Hippocampal formation (tissue), 2 donors: ENCODE measurements around the gene FOXO3.

Source experiments
- DNase-seq, 2 donors: peaks; one replicate each; lab custom pipeline; 2025; lab: John Stamatoyannopoulos, UW

FOXO3 gene

GRCh38 chr6:108712946-108713345 is 152.2 kb downstream of the FOXO3 start:
- no peak for DNase-seq

DNA sequence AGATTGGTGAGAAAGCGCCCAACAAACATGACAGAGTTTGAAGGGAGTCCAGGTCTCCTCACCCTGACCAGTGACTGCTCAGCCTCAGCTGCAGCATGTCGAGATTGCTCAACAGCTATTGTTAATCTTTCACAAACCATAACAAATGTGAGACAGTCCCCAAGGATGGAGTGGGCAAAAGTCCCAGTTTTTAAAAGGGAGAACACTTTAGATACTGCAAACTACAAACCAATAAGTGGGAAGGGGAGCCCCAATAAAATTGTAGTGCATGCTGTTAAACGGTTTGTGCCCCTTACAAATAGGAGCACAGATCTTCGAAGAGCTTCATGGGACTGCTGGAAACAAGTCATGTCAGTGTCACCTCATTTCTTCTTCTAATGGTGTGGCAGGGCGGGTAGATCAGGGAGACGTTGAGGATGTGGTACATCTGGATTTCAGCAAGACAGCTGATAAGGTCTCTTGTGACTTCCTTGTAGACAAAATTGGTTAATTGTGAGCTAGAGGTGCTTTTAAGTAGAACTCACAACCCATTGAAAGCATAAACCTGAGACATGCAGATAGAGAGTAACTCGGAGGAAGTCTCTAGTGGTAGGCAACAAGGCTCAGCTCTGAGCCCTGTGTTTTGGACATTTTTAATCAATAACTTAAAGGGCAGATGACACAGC is 153.5 kb downstream of the FOXO3 start:
- DNase-seq, result no peak

- DNase-seq, result no peak
Measured at GRCh38 chr6:108714766-108715414, 154.2 kb downstream of the FOXO3 start.

GRCh38 chr6:108715832-108716231 is 155.1 kb downstream of the FOXO3 start:
- no peak for DNase-seq

DNA sequence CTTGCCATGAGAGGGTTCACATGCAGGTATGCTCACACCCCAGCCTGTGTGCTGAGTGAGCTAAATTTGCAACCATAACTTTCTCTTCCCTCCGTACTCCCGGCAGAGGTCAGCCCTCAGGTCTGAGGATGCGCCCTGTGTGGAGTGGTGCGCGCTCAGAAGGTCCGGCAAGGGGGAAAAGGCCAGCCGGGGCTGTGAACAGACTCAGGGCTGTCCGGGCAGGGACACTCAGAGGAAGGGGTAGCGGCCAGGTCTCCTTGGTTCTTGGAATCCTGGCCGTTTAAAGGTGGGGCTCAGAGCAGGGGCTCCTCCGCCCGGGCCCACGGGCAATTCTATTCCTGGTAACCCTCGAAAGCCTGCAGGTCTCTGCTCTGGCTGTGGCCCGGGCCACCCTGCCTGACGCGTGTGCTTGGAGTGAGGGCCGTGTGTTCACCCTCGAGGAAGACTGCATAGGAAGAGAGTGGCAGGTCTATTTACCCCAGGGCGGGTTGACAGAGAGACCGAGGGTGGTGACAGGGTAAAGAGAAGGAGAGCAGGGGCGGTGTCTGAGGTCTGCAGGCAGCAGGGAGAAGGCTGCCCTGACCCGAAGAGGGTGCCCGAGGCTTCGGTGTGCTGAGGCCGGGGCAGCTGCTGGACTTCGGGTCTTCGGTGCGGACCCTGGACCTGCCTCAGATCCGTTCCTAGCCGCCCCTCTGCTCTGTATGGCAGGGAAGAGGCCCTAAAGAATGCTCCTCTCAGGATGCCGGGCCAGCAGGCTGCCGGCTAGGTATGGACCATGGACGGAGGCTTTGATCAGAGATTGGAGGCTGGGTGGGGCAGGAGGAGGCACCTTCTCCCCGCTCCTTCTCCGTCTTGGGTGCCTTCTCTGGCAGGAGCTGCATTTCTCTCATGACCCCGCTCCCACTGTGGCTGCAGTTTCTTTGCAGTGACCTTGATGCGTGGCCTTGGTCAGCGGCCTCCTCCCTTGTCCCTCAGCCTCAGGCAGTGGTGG is 156.4 kb downstream of the FOXO3 start:
- no peak for DNase-seq

GRCh38 chr6:108719477-108719876 is 158.8 kb downstream of the FOXO3 start:
- DNase-seq, result no peak

DNA sequence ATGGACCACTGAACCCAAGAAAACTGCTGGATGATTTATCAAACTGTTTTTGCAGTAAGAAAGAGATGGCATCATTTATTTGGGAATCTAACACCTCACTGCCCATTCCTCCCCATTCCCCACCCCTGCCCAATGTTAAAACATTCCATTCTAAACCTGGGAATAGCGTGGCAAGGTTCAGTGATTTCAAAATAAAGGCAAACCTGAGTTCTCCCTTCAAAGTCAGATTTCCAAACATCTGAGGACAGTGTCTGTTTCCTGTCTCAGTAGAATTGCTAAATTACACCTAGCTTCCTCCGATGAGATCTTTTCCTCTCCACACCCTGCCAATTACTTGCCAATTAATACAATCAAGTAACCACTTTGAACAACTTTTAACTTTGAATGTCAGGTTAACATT is 160.1 kb downstream of the FOXO3 start:
- no peak for DNase-seq

DNA sequence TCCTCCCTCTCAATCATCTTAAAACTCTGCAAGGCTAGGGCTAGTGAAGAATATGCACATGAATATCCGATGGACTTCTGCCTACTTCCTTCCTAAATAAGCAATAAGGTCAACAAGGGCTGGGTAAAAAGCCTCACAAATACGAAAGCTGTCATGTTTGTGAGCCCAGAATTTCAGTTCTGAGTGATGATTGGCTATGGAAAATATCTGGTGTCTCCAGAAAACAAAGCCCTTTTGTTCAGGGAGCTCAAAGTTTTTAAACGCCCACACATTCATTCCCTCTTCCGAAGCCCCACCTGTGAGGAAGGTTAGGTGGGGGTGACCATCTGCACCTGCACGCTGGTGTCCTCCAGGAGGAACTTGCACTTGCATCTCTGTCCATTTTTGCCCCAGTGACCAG is 160.6 kb downstream of the FOXO3 start:
- no peak for DNase-seq

GRCh38 chr6:108723594-108723993 is 162.9 kb downstream of the FOXO3 start:
- no peak for DNase-seq

GRCh38 chr6:108726726-108727339 is 166.1 kb downstream of the FOXO3 start:
- DNase-seq, result no peak

DNA sequence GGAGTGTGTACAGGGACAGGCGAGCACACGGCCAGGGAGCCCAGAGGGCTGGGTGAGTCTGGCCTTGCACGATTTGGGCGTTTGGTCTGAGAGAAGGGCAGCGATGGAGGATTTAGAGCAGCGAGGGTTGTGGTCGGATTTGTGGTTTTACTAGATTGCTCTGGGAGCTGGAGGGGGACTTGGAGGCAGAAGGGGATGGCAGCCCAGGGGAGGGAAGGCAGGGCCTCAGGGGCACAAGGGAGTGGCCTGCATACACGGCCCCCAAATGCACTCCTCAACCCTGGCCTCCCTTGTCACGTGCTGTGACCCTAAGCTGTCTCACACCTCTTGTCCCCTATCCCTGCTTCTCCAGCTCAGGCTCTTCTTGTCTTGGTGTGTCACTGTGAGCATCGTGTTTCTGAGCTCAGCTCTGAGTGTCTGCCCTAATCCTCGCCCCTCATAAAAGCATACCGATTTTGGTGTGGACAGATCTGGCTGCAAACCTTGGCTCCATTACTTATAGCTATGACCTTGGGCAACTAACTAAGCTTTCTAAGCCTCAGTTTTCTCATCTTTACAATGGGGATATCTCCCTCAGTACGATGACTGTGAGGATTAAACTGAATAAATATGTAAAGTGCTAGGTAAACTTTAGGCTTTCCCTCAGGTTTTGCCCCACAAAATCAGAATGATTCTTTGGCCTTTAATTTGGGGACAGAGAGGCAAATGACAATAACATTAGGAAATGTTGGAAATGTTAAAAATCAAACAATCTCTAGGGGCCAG is 167.4 kb downstream of the FOXO3 start:
- no peak for DNase-seq

GRCh38 chr6:108728826-108729225 is 168.1 kb downstream of the FOXO3 start:
- DNase-seq, result no peak

DNA sequence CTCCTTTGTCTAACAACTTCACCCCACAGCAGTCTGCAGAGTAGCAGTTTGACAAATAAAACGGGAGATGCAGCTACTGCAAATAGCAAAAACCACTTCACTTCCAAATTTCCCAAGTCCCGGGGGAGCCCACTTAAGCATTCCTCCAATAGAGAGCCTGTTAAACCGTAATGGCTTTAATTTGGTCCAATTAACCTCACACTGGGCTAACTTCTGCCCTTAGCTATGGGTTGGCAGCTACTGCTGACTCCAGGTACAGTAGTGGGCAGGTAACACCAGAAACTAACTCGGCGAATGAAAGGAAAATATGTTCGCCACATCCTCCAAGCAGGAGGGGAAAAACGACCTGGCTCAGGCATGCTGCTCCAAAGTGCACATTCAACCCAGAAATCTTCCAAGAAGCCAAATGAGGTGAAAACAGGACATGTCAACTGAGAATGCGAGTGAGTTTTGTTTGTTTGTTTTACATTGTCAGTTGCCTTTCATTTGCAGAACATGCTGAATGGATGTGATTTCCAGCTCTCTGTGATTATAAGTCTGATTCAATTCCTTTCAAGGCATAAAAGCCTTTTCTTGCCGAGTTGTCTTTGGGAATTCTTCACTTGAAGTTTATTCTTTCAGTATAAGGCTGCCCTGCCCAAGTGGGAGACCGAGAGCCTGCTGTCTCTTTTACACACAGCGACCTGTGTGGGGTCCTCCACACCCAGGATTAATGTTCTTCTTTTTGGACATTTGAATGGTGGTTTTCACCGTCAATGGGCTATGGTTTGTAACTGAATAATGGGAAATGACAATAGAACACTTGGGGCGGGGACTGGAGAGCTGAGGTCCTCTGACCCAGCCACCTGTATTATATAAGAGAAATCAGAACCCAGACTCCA is 170.2 kb downstream of the FOXO3 start:
- DNase-seq, result no peak

- no peak for DNase-seq
Measured at GRCh38 chr6:108732091-108732870, 171.6 kb downstream of the FOXO3 start.

GRCh38 chr6:108733051-108733450 is 172.3 kb downstream of the FOXO3 start:
- DNase-seq, result no peak

DNA sequence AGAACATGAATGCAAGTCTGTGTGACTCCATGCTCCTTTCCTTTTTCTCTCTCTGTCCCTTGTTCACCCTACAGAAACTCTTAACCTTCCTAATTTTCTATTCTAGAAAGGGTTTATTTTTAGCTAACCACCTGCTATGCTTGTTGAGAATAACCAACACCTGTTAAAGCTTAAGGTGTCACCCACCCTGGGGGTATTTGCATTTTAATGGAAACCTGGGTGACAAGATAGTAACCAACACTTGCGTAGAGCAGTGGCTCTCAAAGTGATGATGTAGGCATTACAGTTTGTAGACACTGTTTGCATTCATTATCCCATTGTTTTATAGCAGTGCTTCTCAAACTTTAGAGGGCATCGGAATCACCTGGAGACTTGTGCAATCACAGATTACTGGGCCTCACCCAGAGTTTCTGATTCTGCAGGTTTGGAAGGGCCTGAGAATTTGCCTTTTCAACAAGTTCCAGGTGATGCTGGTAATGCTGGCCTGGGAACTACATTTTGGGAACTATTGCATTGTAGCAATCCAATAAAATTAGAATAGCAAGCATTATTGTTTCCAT is 173.1 kb downstream of the FOXO3 start:
- DNase-seq, result no peak
